Measurements from ENCODE around the gene PROX1.

Gene PROX1

DNA sequence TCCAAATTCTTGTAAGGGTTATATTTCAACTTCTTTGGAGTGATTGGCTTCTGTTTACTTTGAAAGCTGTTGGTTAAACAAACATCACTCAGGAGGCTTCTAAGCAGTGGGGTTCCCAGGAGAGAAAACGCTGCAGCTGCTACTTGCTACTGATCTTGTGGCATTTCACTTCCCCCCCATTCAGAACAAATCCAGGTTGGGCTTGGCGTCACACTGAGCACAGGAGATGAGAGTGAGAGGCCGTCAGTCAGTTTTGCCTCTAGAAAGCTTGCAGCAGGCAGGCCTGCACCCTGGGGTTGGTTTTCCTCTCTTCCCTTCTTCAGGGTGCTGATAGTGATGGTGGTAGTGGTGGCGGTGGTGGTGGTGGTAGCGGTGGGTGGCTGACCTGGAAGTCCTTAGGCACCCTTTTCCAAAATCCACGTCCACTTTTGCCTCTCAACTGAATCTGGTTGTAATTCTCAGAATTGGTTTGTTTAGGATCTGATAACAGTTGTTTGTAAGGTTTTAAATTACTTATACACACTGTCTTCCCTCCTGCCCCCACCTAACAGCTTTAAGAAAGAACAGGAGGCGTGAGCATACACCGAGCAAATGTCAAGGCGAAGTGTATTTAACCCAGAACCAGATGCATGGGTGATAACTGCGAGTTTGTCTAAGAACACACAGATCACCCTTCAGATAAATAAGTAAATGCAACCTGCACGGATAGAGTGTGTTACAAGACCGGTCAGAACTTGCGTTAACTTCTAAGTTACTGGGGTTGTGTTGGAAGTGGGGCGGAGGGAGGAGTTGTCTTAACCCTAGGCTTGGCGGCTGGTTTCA lies 3.2 kb upstream of the PROX1 start:
- H3K4me3 Mint-ChIP-seq, result no peak overlapping the region

DNA sequence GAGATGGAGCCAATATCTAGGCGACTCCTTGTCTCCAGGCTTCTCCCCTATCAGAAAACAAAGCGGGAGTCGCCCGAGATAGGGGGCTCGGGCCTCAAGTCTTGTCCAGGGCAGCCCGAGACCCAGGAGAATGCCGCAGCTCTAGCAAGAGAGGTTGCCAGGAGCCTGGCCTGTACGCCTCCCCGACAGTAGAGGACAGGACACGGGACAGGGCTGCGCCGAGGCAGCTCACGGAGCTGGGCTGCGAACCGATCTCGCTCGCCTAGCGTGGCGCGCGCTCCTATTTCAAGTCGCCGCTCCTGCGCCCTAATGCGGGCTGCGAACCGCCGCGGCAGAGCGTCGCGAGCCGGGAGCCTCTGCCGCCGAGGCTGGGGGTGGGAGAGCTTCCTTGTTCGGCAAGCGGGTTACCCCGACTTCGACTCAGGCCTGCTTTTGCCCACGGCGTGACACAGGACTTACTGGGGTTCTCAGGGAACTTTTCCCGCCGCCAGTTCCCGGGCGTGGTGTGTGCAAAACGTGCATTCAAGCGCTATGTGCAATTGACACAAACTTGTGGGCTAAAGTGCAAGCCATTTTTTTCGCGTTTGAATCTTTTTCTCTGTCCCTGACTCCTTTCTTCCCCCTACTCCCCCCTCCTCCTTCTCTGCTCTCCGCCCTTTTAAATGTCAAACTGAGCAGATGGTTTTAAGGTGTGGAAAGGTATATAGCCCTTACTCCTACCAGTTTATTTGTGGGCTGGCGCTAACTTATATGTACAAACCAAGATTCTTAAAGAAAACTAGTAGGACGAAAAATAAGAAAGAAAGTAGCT lies 2.4 kb upstream of the PROX1 start:
- Mint-ChIP-seq H3K27me3 (peaks cover 97% of the 10 kb centered on the region), H3K36me3 (ENCODE audit: low read depth) (no peaks in the 10 kb centered on the region), H3K4me3 (no peak overlapping the region), H3K4me1 (ENCODE audit: low read depth) (peaks cover 23% of the 10 kb centered on the region), H3K9me3 (peaks cover 8% of the 10 kb centered on the region), H3K27ac (no peak overlapping the region)
- intact Hi-C loops (cut with micrococcal nuclease), result no loop called here

More for the DNA sequence above, 3.2 kb upstream of the PROX1 start:
- Mint-ChIP-seq H3K9me3 (peaks cover 8% of the 10 kb centered on the region), H3K27ac (no peak overlapping the region), H3K4me1 (ENCODE audit: low read depth) (peaks cover 23% of the 10 kb centered on the region), H3K27me3 (peaks cover 97% of the 10 kb centered on the region), H3K36me3 (ENCODE audit: low read depth) (no peaks in the 10 kb centered on the region)
- intact Hi-C loops (cut with micrococcal nuclease), result no loop called here

DNA sequence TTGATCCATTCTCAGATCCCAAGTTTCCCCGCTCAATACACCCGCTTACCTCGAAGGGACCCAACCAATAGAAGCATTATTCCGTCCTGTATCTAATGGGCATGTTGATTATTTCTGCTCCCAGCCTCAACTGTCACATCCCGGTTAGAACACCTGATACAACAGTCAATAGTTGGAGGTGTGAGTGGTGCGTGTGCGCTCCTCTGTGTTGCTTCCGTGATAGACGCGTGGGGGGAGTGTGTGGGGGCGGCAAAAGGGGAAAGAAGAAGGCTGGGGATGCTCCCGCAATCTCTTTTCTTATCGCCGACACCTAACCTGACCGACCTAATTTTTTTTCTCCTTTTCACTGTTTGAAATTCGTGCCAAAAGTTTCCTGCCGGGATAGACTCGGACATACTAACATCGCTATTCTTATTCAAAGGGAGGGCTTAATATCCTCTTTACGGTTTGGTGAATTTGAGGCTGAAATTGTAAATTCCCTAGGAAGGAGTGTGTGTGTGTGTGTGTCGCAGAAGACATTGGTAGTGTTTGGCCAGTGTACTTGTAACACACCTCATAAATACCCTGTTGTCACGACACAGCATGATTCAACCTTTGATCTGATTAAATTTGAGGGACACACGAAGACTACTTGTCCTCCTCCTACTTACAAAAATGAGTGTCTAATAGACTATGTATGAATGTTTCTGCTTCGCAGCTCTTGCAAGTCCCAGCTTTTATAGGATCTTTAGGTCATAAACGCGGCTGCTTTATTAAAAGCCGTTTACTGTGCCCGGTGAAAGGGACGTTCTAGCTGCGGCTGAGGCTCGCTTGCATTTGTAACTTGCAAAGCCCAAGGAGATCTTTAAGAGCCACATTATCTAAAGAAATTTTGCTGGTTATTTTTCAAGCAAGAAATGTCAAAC lies 1.5 kb upstream of the PROX1 start:
- peaks cover 23% of the 10 kb centered on the region for H3K4me1 Mint-ChIP-seq (ENCODE audit: low read depth)
- H3K36me3 Mint-ChIP-seq (ENCODE audit: low read depth), result no peaks in the 10 kb centered on the region
- intact Hi-C loops (cut with micrococcal nuclease), result no loop called here

DNA sequence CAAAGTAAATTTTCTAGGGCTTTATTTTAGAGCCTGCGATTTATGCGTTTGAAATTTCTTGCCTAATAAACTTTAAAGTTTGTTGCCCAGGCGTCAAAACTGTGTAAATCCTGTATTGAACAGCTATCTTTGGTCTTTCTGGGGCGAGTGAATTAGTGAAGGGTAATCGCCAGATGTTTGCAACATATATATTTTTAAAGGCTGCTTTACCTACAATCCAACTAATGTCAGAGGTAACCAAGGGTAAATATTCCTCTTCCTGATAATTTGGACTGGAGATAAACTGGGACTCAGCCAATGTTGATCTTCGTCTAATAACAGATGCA lies 885 bp upstream of the PROX1 start:
- intact Hi-C loops (cut with micrococcal nuclease), result no loop called here
- H3K9me3 Mint-ChIP-seq, result peaks cover 8% of the 10 kb centered on the region
- no peak overlapping the region for H3K27ac Mint-ChIP-seq
- H3K27me3 Mint-ChIP-seq, result peaks cover 93% of the 10 kb centered on the region
- peak overlapping the region; percentile 49 for H3K4me3 Mint-ChIP-seq
- peaks cover 23% of the 10 kb centered on the region for H3K4me1 Mint-ChIP-seq (ENCODE audit: low read depth)
- H3K36me3 Mint-ChIP-seq (ENCODE audit: low read depth), result no peaks in the 10 kb centered on the region

More for the DNA sequence above, 1.5 kb upstream of the PROX1 start:
- Mint-ChIP-seq H3K27me3 (peaks cover 97% of the 10 kb centered on the region), H3K4me3 (no peak overlapping the region), H3K9me3 (peaks cover 8% of the 10 kb centered on the region), H3K27ac (no peak overlapping the region)

DNA sequence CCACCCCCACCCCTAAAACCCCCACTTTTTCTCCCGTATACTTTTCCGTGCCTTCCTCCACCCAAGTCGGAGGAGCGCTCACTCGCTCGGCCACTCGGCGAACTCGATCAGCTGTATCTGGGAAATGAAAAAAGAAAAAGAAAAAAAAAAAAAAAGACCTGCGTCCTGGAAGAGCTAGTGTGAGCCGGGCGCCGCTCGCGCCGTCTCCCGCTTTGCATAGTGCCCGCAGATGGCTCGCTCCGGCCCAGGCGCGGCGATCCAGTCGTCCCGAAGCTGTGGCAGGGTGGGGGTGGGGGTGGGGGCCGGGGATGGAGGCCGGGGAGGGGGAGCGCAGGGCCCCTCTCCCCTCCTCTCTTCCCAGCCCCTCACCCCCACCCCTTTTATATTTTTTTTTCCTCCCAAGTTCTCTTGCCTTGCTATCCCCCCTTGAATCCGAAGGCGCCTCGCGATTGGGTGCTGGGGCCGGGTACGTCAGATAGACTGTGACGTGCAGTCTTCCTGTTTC lies 299 bp upstream of the PROX1 start:
- peaks cover 87% of the 10 kb centered on the region for H3K27me3 Mint-ChIP-seq
- H3K9me3 Mint-ChIP-seq, result peaks cover 8% of the 10 kb centered on the region
- peak overlapping the region; percentile 45 for H3K27ac Mint-ChIP-seq
- intact Hi-C loops (cut with micrococcal nuclease), result no loop called here
- peak overlapping the region; percentile 83 for H3K4me3 Mint-ChIP-seq
- H3K4me1 Mint-ChIP-seq (ENCODE audit: low read depth), result peaks cover 23% of the 10 kb centered on the region
- H3K36me3 Mint-ChIP-seq (ENCODE audit: low read depth), result no peaks in the 10 kb centered on the region

DNA sequence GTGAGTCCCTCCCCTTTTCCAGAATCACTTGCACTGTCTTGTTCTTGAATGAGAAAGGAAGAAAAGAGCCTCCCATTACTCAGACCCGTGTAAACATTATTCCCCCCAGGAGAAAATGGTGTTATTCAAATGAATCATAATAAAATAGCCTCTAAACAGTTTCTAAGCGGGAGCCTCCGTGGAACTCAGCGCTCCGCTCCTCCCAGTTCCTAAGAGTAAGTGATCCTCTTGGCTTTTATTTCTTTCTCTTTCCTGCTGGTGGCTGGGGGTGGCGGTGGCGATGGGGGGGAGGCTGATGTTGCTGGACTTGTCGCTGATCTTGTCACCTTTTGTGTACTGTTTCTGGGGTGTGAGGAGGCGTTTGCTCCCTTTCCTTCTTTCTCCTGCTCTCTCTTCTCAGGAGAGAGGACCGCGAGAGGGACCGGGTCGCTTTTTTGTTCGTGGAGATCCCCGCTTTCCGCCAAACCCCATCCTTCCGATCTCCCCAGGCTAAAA lies 781 bp downstream of the PROX1 start:
- peak overlapping the region; percentile 83 for H3K4me3 Mint-ChIP-seq
- H3K27me3 Mint-ChIP-seq, result peaks cover 80% of the 10 kb centered on the region
- H3K36me3 Mint-ChIP-seq (ENCODE audit: low read depth), result no peaks in the 10 kb centered on the region
- intact Hi-C loops (cut with micrococcal nuclease), result no loop called here
- H3K27ac Mint-ChIP-seq, result peak overlapping the region; percentile 45
- H3K9me3 Mint-ChIP-seq, result peaks cover 8% of the 10 kb centered on the region
- peaks cover 23% of the 10 kb centered on the region for H3K4me1 Mint-ChIP-seq (ENCODE audit: low read depth)

DNA sequence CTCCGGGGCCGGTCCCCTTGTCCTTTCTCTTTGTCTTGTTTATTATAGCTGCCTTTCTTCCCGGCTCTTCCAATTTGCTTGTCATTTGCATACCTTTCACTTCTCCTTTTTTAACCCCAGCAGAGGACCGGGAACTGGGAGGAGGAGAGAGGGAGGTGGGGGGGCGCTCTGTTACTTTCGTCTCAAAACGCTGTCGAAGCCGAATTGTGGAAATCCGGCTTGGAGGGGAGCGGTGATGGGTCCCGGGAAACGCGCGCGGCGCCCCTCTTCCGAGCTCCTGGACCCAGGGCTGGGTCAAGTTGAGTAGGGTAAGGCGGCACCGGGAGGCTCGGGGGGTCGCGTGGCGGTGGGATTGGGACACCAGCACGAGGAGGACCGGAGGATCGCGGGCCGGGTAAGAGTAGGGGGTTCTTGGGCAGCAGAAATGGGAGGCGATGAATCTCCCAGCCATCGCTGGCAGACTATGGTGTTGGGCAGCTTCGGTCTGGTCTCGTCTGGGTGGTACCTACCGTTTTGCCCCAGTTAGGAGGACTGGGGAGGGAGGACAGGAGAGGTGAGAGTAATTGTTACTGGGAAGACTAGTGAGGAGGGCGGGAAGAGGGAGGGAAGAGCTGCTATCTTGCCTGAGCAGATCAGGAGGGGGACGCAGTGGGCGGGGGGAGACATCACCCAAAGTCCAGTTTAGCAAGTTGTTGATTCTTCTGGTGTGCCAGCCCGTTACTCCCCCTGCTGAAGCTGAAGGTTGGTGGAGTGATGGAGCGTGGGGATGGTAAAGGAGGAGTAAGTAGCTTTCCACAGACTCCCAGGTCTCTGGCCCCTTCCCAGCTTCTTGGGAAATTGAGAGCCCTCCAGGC lies 1.5 kb downstream of the PROX1 start:
- Mint-ChIP-seq H3K36me3 (ENCODE audit: low read depth) (no peaks in the 10 kb centered on the region), H3K4me1 (ENCODE audit: low read depth) (peaks cover 23% of the 10 kb centered on the region), H3K27me3 (peaks cover 78% of the 10 kb centered on the region), H3K9me3 (peaks cover 8% of the 10 kb centered on the region), H3K4me3 (peak overlapping the region; percentile 83), H3K27ac (no peak overlapping the region)
- intact Hi-C loops (cut with micrococcal nuclease), result no loop called here

DNA sequence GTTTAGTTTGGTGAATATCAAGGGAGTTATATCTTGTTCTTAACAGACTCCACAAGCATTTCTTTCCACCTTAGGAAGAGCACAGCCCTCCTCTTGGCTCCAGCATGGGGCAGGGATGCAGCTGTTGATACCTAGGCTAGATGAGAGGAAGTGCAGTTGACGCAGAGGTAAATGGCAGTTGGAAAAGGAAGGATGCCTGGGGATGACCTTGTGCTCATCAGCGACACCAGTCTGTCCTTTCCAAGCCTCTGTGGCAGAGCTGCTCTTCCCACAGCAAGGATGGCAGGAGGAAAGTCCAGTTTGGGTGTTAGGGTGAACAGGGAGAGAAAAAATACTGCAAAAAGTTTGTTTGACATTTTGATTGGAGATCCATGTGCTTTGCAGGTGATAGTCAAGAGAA lies 6.2 kb downstream of the PROX1 start:
- peaks cover 4% of the 10 kb centered on the region for H3K4me1 Mint-ChIP-seq (ENCODE audit: low read depth)
- H3K27ac Mint-ChIP-seq, result no peak overlapping the region
- H3K27me3 Mint-ChIP-seq, result peaks cover 33% of the 10 kb centered on the region
- H3K36me3 Mint-ChIP-seq (ENCODE audit: low read depth), result no peaks in the 10 kb centered on the region
- H3K4me3 Mint-ChIP-seq, result no peak overlapping the region
- intact Hi-C loops (cut with micrococcal nuclease), result no loop called here
- H3K9me3 Mint-ChIP-seq, result no peaks in the 10 kb centered on the region

DNA sequence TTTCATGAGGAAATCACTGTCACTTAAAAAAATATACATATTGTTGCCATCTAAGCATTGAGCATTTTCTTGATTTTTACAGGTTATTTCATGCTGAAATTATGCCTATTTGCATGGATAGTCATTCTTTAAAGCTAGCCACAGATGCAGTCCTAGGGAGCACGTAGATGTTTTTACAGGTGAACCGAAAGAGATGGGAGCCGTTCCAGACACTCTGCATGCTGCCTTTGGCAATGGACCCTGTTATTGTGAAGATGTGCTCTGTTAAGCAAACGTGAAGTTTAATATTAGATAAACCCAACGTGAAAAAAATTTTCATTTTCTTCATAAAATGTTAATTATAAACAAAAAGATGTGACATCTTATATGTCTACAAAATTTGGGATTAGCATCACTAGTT lies 7.1 kb downstream of the PROX1 start:
- H3K9me3 Mint-ChIP-seq, result no peaks in the 10 kb centered on the region
- H3K36me3 Mint-ChIP-seq (ENCODE audit: low read depth), result no peaks in the 10 kb centered on the region
- no peaks in the 10 kb centered on the region for H3K4me1 Mint-ChIP-seq (ENCODE audit: low read depth)
- intact Hi-C loops (cut with micrococcal nuclease), result no loop called here
- no peak overlapping the region for H3K4me3 Mint-ChIP-seq
- peaks cover 24% of the 10 kb centered on the region for H3K27me3 Mint-ChIP-seq
- no peak overlapping the region for H3K27ac Mint-ChIP-seq

DNA sequence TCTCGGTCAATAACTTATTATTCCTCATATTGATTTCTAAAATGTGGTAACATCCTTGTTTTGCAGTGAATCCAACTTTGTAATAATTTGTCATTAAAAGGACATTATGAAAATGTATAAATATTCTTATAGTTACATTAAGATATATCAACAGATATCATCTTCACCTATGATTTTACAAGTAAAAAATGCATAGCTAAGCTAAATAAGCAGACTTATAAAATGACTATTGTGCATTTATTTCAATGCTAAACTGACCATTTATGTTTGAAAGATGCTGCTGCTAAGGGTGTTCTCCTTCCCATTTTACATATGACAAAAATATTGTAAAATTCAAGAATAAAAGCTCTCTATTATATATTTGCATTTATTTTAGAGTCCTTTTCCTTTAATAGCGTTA lies 7.8 kb downstream of the PROX1 start:
- Mint-ChIP-seq H3K36me3 (ENCODE audit: low read depth) (no peaks in the 10 kb centered on the region), H3K4me1 (ENCODE audit: low read depth) (no peaks in the 10 kb centered on the region), H3K27ac (no peak overlapping the region), H3K27me3 (peaks cover 17% of the 10 kb centered on the region), H3K4me3 (no peak overlapping the region), H3K9me3 (no peaks in the 10 kb centered on the region)
- intact Hi-C loops (cut with micrococcal nuclease), result no loop called here

DNA sequence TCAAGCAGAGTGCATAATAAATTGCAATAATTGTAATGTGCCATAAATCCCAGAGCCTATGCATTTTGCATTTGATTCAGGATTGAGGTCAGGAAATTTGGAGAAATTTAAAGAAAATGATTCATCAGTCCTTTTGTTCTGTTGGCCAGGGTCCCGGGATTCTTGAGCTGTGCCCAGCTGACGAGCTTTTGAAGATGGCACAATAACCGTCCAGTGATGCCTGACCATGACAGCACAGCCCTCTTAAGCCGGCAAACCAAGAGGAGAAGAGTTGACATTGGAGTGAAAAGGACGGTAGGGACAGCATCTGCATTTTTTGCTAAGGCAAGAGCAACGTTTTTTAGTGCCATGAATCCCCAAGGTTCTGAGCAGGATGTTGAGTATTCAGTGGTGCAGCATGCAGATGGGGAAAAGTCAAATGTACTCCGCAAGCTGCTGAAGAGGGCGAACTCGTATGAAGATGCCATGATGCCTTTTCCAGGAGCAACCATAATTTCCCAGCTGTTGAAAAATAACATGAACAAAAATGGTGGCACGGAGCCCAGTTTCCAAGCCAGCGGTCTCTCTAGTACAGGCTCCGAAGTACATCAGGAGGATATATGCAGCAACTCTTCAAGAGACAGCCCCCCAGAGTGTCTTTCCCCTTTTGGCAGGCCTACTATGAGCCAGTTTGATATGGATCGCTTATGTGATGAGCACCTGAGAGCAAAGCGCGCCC lies 8.7 kb downstream of the PROX1 start:
- no peaks in the 10 kb centered on the region for H3K9me3 Mint-ChIP-seq
- H3K27ac Mint-ChIP-seq, result no peak overlapping the region
- peaks cover 8% of the 10 kb centered on the region for H3K27me3 Mint-ChIP-seq
- H3K4me3 Mint-ChIP-seq, result no peak overlapping the region
- H3K36me3 Mint-ChIP-seq (ENCODE audit: low read depth), result no peaks in the 10 kb centered on the region
- intact Hi-C loops (cut with micrococcal nuclease), result no loop called here
- H3K4me1 Mint-ChIP-seq (ENCODE audit: low read depth), result no peaks in the 10 kb centered on the region

DNA sequence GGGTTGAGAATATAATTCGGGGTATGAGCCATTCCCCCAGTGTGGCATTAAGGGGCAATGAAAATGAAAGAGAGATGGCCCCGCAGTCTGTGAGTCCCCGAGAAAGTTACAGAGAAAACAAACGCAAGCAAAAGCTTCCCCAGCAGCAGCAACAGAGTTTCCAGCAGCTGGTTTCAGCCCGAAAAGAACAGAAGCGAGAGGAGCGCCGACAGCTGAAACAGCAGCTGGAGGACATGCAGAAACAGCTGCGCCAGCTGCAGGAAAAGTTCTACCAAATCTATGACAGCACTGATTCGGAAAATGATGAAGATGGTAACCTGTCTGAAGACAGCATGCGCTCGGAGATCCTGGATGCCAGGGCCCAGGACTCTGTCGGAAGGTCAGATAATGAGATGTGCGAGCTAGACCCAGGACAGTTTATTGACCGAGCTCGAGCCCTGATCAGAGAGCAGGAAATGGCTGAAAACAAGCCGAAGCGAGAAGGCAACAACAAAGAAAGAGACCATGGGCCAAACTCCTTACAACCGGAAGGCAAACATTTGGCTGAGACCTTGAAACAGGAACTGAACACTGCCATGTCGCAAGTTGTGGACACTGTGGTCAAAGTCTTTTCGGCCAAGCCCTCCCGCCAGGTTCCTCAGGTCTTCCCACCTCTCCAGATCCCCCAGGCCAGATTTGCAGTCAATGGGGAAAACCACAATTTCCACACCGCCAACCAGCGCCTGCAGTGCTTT lies 9.4 kb downstream of the PROX1 start:
- Mint-ChIP-seq H3K36me3 (ENCODE audit: low read depth) (no peaks in the 10 kb centered on the region), H3K27me3 (peaks cover 8% of the 10 kb centered on the region), H3K4me3 (no peak overlapping the region), H3K9me3 (no peaks in the 10 kb centered on the region), H3K27ac (no peak overlapping the region), H3K4me1 (ENCODE audit: low read depth) (no peaks in the 10 kb centered on the region)
- intact Hi-C loops (cut with micrococcal nuclease), result no loop called here

Measured in dendritic cell treated with granulocyte-macrophage colony-stimulating factor and Interleukin-4, amounts not matched to agents 40 ng/mL and 50 ng/mL, for 4 days (primary cell).